Measurements from ENCODE around the gene COA3.
A peak's percentile ranks its signal among the peaks of the same experiment; 100 is the strongest.

DNA sequence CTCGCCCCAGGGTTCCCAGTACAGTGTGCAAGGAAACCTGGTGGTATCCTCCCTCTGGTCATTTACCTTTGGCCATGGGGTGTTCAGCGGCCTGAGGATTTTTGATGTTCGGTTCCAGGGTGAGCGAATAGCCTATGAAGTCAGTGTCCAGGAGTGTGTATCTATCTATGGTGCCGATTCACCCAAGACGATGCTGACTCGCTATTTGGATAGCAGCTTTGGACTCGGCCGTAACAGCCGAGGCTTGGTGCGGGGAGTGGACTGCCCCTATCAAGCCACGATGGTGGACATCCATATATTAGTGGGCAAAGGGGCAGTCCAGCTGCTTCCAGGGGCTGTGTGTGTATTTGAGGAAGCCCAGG, 47.0 kb upstream of the COA3 start:
- TF ChIP-seq, protein P1, sequence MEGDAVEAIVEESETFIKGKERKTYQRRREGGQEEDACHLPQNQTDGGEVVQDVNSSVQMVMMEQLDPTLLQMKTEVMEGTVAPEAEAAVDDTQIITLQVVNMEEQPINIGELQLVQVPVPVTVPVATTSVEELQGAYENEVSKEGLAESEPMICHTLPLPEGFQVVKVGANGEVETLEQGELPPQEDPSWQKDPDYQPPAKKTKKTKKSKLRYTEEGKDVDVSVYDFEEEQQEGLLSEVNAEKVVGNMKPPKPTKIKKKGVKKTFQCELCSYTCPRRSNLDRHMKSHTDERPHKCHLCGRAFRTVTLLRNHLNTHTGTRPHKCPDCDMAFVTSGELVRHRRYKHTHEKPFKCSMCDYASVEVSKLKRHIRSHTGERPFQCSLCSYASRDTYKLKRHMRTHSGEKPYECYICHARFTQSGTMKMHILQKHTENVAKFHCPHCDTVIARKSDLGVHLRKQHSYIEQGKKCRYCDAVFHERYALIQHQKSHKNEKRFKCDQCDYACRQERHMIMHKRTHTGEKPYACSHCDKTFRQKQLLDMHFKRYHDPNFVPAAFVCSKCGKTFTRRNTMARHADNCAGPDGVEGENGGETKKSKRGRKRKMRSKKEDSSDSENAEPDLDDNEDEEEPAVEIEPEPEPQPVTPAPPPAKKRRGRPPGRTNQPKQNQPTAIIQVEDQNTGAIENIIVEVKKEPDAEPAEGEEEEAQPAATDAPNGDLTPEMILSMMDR (IDR thresholded peaks at IDR 0.05; ENCODE audit: insufficient read depth, low read length), result no peak
- peak; percentile 4; the same call in 1 of the 2 replicates for TF ChIP-seq POLR2AphosphoS5 (IDR thresholded peaks at IDR 0.05; ENCODE audit: low read depth)
- no peak for TF ChIP-seq GABPA (IDR thresholded peaks at IDR 0.05; ENCODE audit: low read depth)
- TF ChIP-seq, protein P2, sequence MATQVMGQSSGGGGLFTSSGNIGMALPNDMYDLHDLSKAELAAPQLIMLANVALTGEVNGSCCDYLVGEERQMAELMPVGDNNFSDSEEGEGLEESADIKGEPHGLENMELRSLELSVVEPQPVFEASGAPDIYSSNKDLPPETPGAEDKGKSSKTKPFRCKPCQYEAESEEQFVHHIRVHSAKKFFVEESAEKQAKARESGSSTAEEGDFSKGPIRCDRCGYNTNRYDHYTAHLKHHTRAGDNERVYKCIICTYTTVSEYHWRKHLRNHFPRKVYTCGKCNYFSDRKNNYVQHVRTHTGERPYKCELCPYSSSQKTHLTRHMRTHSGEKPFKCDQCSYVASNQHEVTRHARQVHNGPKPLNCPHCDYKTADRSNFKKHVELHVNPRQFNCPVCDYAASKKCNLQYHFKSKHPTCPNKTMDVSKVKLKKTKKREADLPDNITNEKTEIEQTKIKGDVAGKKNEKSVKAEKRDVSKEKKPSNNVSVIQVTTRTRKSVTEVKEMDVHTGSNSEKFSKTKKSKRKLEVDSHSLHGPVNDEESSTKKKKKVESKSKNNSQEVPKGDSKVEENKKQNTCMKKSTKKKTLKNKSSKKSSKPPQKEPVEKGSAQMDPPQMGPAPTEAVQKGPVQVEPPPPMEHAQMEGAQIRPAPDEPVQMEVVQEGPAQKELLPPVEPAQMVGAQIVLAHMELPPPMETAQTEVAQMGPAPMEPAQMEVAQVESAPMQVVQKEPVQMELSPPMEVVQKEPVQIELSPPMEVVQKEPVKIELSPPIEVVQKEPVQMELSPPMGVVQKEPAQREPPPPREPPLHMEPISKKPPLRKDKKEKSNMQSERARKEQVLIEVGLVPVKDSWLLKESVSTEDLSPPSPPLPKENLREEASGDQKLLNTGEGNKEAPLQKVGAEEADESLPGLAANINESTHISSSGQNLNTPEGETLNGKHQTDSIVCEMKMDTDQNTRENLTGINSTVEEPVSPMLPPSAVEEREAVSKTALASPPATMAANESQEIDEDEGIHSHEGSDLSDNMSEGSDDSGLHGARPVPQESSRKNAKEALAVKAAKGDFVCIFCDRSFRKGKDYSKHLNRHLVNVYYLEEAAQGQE (IDR thresholded peaks at IDR 0.05; ENCODE audit: insufficient replicate concordance, low read depth), result no peak
